CD4-positive, alpha-beta T cell (primary cell): ENCODE data around the gene USP2. TPM values are rescaled to one million over a fixed set of nuclear protein-coding genes. Genes with fewer than 3 reads are reported as not detected.
A peak's percentile ranks its signal among the peaks of the same experiment; 100 is the strongest.

Experiments used
- ATAC-seq: fragments of 200-7000 bp; cut with Tn5 transposase; one replicate; pipeline ENCODE4 v1.10.0; 2022; ENCODE audit warnings: mild to moderate bottlenecking; ENCODE audit not compliant: poor library complexity
- CTCF ChIA-PET: fragments of 350-600 bp; sonication (Branson Sonifier 250); formaldehyde crosslinking; loops from one replicate; lab custom pipeline; 2021; ENCODE audit warnings: antibody characterized with exemption, inconsistent platforms; lab: Charles Lee
- POLR2A ChIA-PET: fragments of 350-600 bp; sonication (Branson Sonifier 250); formaldehyde crosslinking; loops from one replicate; lab custom pipeline; 2021; ENCODE audit warnings: antibody characterized with exemption, inconsistent platforms; lab: Charles Lee
- DNase-seq, 14 experiments: peaks; one replicate each; pipeline ENCODE4 v3.0.0-alpha.2; 2013 to 2020; ENCODE audit warnings: mixed read lengths in 2 of 14
- H3K27ac ChIP-seq, 2 donors: one replicate each; pipeline versions ENCODE4 v1.5.1 to v1.7.0; 2013; ENCODE audit warnings: low read length in 2 of 2, low read depth in 1 of 2, mild to moderate bottlenecking in 1 of 2
- H3K27me3 ChIP-seq, 2 experiments: 1 replicate in 1 of 2; 2 replicates in 1 of 2; pipeline versions ENCODE4 v1.6.1 to v1.7.0; 2013; ENCODE audit warnings: low read length in 2 of 2, control low read depth in 1 of 2, mild to moderate bottlenecking in 1 of 2, moderate library complexity in 1 of 2; ENCODE audit not compliant: insufficient read depth in 2 of 2, control insufficient read depth in 1 of 2
- H3K36me3 ChIP-seq: one replicate; pipeline ENCODE4 v1.6.1; 2013; ENCODE audit warnings: low read length, control low read depth; ENCODE audit not compliant: insufficient read depth
- H3K4me1 ChIP-seq: one replicate; pipeline ENCODE4 v1.6.1; 2013; ENCODE audit warnings: low read length, control low read depth; ENCODE audit not compliant: insufficient read depth
- H3K4me3 ChIP-seq: one replicate; pipeline ENCODE4 v1.5.1; 2013; ENCODE audit warnings: mild to moderate bottlenecking, low read length, moderate library complexity
- H3K9me3 ChIP-seq, 2 experiments: 1 replicate in 1 of 2; 2 replicates in 1 of 2; pipeline versions ENCODE4 v1.6.1 to v1.7.0; 2013; ENCODE audit warnings: low read length in 2 of 2, mild to moderate bottlenecking in 2 of 2, control low read depth in 1 of 2, moderate library complexity in 1 of 2; ENCODE audit not compliant: control insufficient read depth in 1 of 2, insufficient read depth in 1 of 2
- H3K27ac Mint-ChIP-seq: one replicate; pipeline ENCODE4 v1.8.0; 2020; ENCODE audit warnings: mixed read lengths
- H3K27me3 Mint-ChIP-seq: one replicate; pipeline ENCODE4 v1.8.0; 2021; ENCODE audit warnings: mixed read lengths
- H3K36me3 Mint-ChIP-seq: one replicate; pipeline ENCODE4 v1.8.0; 2021; ENCODE audit warnings: low read depth, mixed read lengths
- H3K4me1 Mint-ChIP-seq: one replicate; pipeline ENCODE4 v1.8.0; 2021; ENCODE audit warnings: low read depth, mixed read lengths
- H3K4me3 Mint-ChIP-seq: one replicate; pipeline ENCODE4 v1.8.0; 2020; ENCODE audit warnings: mild to moderate bottlenecking, mixed read lengths
- H3K9me3 Mint-ChIP-seq: one replicate; pipeline ENCODE4 v1.8.0; 2020; ENCODE audit warnings: mixed read lengths
- intact Hi-C, 2 experiments: fragments of 100-400 bp; cut with DNase I in 1 of 2; cut with micrococcal nuclease in 1 of 2; formaldehyde crosslinking; loops; one replicate each; pipeline versions ENCODE4 v1.15.1 to v1.9.0; 2023 to 2025; cut with DNase I, micrococcal nuclease
- total RNA-seq, 174 experiments: library from RNA in 2 of 174; stranded (reverse) in 2 of 174; gene quantifications; one replicate each; pipeline ENCODE4 v1.2.3 and lab custom pipeline; 2021 to 2026
- TF ChIP-seq, protein P1 (sequence below): fragments of 200-600 bp; IDR thresholded peaks from one replicate; pipeline ENCODE4 v1.8.0; 2022; ENCODE audit warnings: antibody characterized with exemption, mild to moderate bottlenecking

USP2 gene
- total RNA-seq, 2 experiments from 2014 or later = 2.0 to 2.6 TPM

DNA sequence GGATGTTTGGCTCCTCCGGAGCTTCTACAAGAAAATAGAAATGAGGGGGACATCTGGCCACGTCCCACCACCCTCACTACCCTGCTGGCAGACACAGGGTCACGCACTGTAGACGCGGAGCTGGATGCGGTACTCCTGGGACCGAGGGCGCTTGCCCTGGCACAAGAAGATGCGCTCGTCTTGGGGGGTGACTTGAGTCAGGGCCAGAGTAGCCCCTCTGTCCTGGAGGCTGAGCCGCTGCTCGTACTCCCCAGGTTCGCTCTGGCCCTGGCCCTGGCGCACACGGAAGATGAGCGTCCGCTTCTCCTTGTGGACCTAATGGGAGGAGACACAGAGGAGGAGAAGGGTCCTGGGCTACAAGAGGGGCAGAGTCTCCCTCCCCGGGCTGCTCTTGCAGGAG, 66.8 kb downstream of the USP2 start:
- Mint-ChIP-seq H3K27me3 (peaks cover 38% of the 10 kb centered on the region), H3K4me3 (no peak overlapping the region), H3K9me3 (no peaks in the 10 kb centered on the region), H3K27ac (no peak overlapping the region), H3K36me3 (no peaks in the 10 kb centered on the region), H3K4me1 (peaks cover 9% of the 10 kb centered on the region)
- no peak for DNase-seq
- intact Hi-C loops = no loop called here
- no peak for ATAC-seq
- peak overlapping the region; percentile 51 for H3K4me3 ChIP-seq
- TF ChIP-seq, protein P1, sequence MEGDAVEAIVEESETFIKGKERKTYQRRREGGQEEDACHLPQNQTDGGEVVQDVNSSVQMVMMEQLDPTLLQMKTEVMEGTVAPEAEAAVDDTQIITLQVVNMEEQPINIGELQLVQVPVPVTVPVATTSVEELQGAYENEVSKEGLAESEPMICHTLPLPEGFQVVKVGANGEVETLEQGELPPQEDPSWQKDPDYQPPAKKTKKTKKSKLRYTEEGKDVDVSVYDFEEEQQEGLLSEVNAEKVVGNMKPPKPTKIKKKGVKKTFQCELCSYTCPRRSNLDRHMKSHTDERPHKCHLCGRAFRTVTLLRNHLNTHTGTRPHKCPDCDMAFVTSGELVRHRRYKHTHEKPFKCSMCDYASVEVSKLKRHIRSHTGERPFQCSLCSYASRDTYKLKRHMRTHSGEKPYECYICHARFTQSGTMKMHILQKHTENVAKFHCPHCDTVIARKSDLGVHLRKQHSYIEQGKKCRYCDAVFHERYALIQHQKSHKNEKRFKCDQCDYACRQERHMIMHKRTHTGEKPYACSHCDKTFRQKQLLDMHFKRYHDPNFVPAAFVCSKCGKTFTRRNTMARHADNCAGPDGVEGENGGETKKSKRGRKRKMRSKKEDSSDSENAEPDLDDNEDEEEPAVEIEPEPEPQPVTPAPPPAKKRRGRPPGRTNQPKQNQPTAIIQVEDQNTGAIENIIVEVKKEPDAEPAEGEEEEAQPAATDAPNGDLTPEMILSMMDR = no peak
- no peaks in the 10 kb centered on the region for H3K36me3 ChIP-seq
- ChIA-PET POLR2A (interaction anchor here (0.6 to 1.7 kb wide), 7 partner anchors 8 to 247 kb away, joined by 3 to 6 read pairs (median 3); partner anchors contain the start of genes RNF26 and VPS11), CTCF (interaction anchor here (0.9 to 2.2 kb wide), 4 partner anchors 7 to 24 kb away, joined by 4 to 6 read pairs (median 4); no protein-coding TSS in a partner anchor)
- no peaks in the 10 kb centered on the region for H3K9me3 ChIP-seq
- H3K27me3 ChIP-seq = peaks cover 32 to 33% of the 10 kb centered on the region in 2 experiments
- H3K27ac ChIP-seq = no peak overlapping the region
- H3K4me1 ChIP-seq = peaks cover 53% of the 10 kb centered on the region

DNA sequence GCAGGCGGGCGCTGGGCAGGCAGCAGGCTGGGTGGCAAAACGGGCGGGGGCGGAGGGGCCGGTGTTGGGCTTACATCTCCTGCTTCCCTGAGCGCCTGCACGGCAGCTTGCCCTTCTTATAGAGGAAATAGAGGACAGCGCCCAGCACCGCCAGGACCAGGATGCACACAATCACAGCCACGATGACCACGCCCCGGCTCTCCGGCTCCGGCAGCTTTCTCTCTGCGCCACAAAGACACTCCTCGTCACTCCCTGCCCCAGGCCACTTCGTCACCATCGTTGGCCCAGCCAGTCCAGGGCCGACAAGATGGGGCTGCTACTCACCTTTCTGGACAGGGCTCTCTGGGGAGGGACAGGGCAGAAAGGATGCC, 70.8 kb downstream of the USP2 start:
- peaks cover 20% of the 10 kb centered on the region for H3K4me1 Mint-ChIP-seq
- TF ChIP-seq, protein P1 = no peak
- Histone ChIP-seq H3K27ac (no peak overlapping the region), H3K9me3 (no peaks in the 10 kb centered on the region), H3K4me1 (peaks cover 32% of the 10 kb centered on the region), H3K27me3 (peaks cover 13% of the 10 kb centered on the region in 2 experiments), H3K4me3 (no peak overlapping the region), H3K36me3 (peaks cover 3% of the 10 kb centered on the region)
- ChIA-PET POLR2A (interaction anchor here (0.7 kb wide), 2 partner anchors 11 to 13 kb away, joined by 3 read pairs; no protein-coding TSS in a partner anchor), CTCF (no interaction called here)
- H3K36me3 Mint-ChIP-seq = peaks cover 11% of the 10 kb centered on the region
- no peak overlapping the region for H3K4me3 Mint-ChIP-seq
- H3K27ac Mint-ChIP-seq = no peak overlapping the region
- no peak for ATAC-seq
- DNase-seq = no peak
- intact Hi-C loops = no loop called here
- peaks cover 15% of the 10 kb centered on the region for H3K27me3 Mint-ChIP-seq
- no peaks in the 10 kb centered on the region for H3K9me3 Mint-ChIP-seq

DNA sequence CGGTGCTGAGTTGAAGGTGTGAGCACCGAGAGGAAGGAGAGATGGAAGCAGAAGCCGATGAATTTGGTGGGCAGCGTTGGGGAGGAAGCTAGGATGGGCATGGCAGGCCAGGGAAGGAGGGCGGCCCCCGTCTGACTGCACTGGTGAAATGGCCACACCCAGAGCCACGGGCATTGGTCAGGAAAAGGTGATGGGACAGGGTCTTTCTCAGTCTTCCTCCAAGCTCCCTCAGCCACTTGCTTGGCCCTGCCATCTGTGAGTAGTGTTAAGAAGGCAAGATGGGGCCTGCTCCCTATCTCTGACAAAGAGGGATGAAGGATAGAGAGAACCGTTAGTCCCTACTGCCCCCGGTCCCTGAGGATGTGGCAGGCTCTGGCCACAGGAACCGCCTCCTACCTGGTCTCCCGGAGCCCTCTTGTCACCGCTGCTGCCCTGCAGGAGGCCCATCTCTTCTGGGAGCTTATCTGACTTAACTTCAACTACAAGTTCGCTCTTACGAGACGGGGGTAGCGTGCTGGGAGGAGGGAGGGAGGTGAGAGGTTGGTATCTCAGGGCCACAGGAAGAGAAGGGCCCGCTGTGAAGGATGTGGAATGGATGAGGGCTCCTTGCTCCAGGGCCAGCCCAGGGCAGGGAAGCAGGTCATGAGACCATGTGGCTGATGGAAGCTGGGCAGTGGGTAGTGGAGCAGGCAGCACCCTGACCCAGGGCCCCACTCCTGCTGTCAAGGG, 71.4 kb downstream of the USP2 start:
- DNase-seq = no peak
- Mint-ChIP-seq H3K4me1 (peaks cover 25% of the 10 kb centered on the region), H3K4me3 (no peak overlapping the region), H3K27me3 (peaks cover 10% of the 10 kb centered on the region), H3K36me3 (peaks cover 15% of the 10 kb centered on the region), H3K9me3 (no peaks in the 10 kb centered on the region), H3K27ac (peak overlapping the region; percentile 47)
- POLR2A ChIA-PET = interaction anchor here (0.7 kb wide), 1 partner anchor 13 kb away, joined by 3 read pairs; no protein-coding TSS in a partner anchor
- peaks cover 3% of the 10 kb centered on the region for H3K36me3 ChIP-seq
- intact Hi-C loops = no loop called here
- peaks cover 30% of the 10 kb centered on the region for H3K4me1 ChIP-seq
- H3K27ac ChIP-seq = no peak overlapping the region
- TF ChIP-seq, protein P1 = no peak
- CTCF ChIA-PET = interaction anchor here (0.7 kb wide), 1 partner anchor 11 kb away, joined by 3 read pairs; no protein-coding TSS in a partner anchor
- ATAC-seq = no peak
- no peak overlapping the region for H3K4me3 ChIP-seq
- H3K9me3 ChIP-seq = no peaks in the 10 kb centered on the region
- peaks cover 7 to 9% of the 10 kb centered on the region in 2 experiments for H3K27me3 ChIP-seq
